Endothelial cell (in vitro differentiated cells): ENCODE results near the gene PARP14. TPM values are rescaled to one million over a fixed set of nuclear protein-coding genes. Genes with fewer than 3 reads are reported as not detected.
"Not testable (repeated sequence)": the region's sequence is repeated elsewhere in the genome, so short reads cannot be mapped to it uniquely, and the experiment has no call there.

Source experiments
- DNase-seq: peaks from one replicate; pipeline ENCODE4 v3.0.0; 2021; ENCODE audit warnings: low spot score
- H3K27ac Mint-ChIP-seq: one replicate; pipeline ENCODE4 v1.8.0; 2021; ENCODE audit warnings: mixed read lengths, inconsistent platforms; ENCODE audit not compliant: unreplicated experiment
- H3K27me3 Mint-ChIP-seq: one replicate; pipeline ENCODE4 v1.8.0; 2021; ENCODE audit warnings: mild to moderate bottlenecking, moderate library complexity, mixed read lengths, inconsistent platforms; ENCODE audit not compliant: unreplicated experiment
- H3K36me3 Mint-ChIP-seq: one replicate; pipeline ENCODE4 v1.8.0; 2021; ENCODE audit warnings: mild to moderate bottlenecking, low read depth, mixed read lengths, inconsistent platforms; ENCODE audit not compliant: unreplicated experiment
- H3K4me1 Mint-ChIP-seq: one replicate; pipeline ENCODE4 v1.8.0; 2021; ENCODE audit warnings: mild to moderate bottlenecking, mixed read lengths, inconsistent platforms; ENCODE audit not compliant: unreplicated experiment
- H3K4me3 Mint-ChIP-seq: one replicate; pipeline ENCODE4 v1.8.0; 2021; ENCODE audit warnings: mild to moderate bottlenecking, mixed read lengths, inconsistent platforms; ENCODE audit not compliant: unreplicated experiment
- H3K9me3 Mint-ChIP-seq: one replicate; pipeline ENCODE4 v1.8.0; 2021; ENCODE audit warnings: mixed read lengths, inconsistent platforms; ENCODE audit not compliant: unreplicated experiment
- CTCF ChIP-seq: fragments of 200-600 bp; sonication (generic); IDR thresholded peaks from one replicate; pipeline ENCODE4 v1.5.0; 2021; ENCODE audit warnings: antibody characterized with exemption; ENCODE audit not compliant: unreplicated experiment
- total RNA-seq: library from RNA; stranded (reverse); fragmentation: NEBNext Ultra II Directional; extraction: Animal tissue kit (Norgen Biotek cat#: 25700); gene quantifications from one replicate; pipeline ENCODE4 v1.2.1, GENCODE V29; 2021; ENCODE audit not compliant: unreplicated experiment

PARP14 gene
- total RNA-seq, 1 donor from 2014 or later: 41.9 TPM

- H3K4me1 Mint-ChIP-seq: no peaks in the 10 kb centered on the region
- H3K36me3 Mint-ChIP-seq: peaks cover 46% of the 10 kb centered on the region
- peaks cover 6% of the 10 kb centered on the region for H3K9me3 Mint-ChIP-seq
- DNase-seq: no peak
- no peak for TF ChIP-seq CTCF
- no peak overlapping the region for H3K27ac Mint-ChIP-seq
- H3K27me3 Mint-ChIP-seq: no peaks in the 10 kb centered on the region
- H3K4me3 Mint-ChIP-seq: no peak overlapping the region
Measured at GRCh38 chr3:122730240-122730639, 49.6 kb downstream of the PARP14 start.

- H3K27me3 Mint-ChIP-seq, DNase-seq, H3K27ac Mint-ChIP-seq, H3K4me1 Mint-ChIP-seq, H3K9me3 Mint-ChIP-seq: not testable (repeated sequence)
- Mint-ChIP-seq H3K4me3 (peak overlapping the region; percentile 42), H3K36me3 (peaks cover 40% of the 10 kb centered on the region)
Measured at GRCh38 chr3:122732682-122733525, 52.3 kb downstream of the PARP14 start.

GRCh38 chr3:122739172-122739571, 58.5 kb downstream of the PARP14 start:
- Mint-ChIP-seq H3K27ac (no peak overlapping the region), H3K4me3 (no peak overlapping the region), H3K4me1 (no peaks in the 10 kb centered on the region), H3K36me3 (peaks cover 29% of the 10 kb centered on the region), H3K9me3 (no peaks in the 10 kb centered on the region), H3K27me3 (no peaks in the 10 kb centered on the region)
- DNase-seq: no peak
- no peak for TF ChIP-seq CTCF

- DNase-seq: no peak
- Mint-ChIP-seq H3K27me3 (peaks cover 3% of the 10 kb centered on the region), H3K36me3 (peaks cover 44% of the 10 kb centered on the region), H3K4me1 (no peaks in the 10 kb centered on the region), H3K9me3 (no peaks in the 10 kb centered on the region), H3K4me3 (no peak overlapping the region), H3K27ac (no peak overlapping the region)
- no peak for TF ChIP-seq CTCF
Measured at GRCh38 chr3:122742234-122742633, 61.6 kb downstream of the PARP14 start.

GRCh38 chr3:122743581-122744120, 63.0 kb downstream of the PARP14 start:
- peaks cover 3% of the 10 kb centered on the region for H3K27me3 Mint-ChIP-seq

More at GRCh38 chr3:122743581-122744120, 63.0 kb downstream of the PARP14 start:
- H3K4me1 Mint-ChIP-seq: no peaks in the 10 kb centered on the region
- no peaks in the 10 kb centered on the region for H3K9me3 Mint-ChIP-seq
- H3K4me3 Mint-ChIP-seq: no peak overlapping the region
- peaks cover 49% of the 10 kb centered on the region for H3K36me3 Mint-ChIP-seq
- H3K27ac Mint-ChIP-seq: no peak overlapping the region
- no peak for TF ChIP-seq CTCF
- DNase-seq: no peak
